HL-60/S4 treated with phorbol 12-myristate 13-acetate at 8.2 ng/mL for 4 days and 3 days (cell line): ENCODE measurements around the gene PTPN20.
"Not testable (repeated sequence)": the region's sequence is repeated elsewhere in the genome, so short reads cannot be mapped to it uniquely, and the experiment has no call there.

Experiments used
- in situ Hi-C: fragments of 300-500 bp; cut with MboI; formaldehyde crosslinking; loops from 2 replicates; pipeline ENCODE4 v1.15.0; 2022; ENCODE audit warnings: low sequenced_read_pairs

The PTPN20 gene, protein sequence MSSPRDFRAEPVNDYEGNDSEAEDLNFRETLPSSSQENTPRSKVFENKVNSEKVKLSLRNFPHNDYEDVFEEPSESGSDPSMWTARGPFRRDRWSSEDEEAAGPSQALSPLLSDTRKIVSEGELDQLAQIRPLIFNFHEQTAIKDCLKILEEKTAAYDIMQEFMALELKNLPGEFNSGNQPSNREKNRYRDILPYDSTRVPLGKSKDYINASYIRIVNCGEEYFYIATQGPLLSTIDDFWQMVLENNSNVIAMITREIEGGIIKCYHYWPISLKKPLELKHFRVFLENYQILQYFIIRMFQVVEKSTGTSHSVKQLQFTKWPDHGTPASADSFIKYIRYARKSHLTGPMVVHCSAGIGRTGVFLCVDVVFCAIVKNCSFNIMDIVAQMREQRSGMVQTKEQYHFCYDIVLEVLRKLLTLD

DNA sequence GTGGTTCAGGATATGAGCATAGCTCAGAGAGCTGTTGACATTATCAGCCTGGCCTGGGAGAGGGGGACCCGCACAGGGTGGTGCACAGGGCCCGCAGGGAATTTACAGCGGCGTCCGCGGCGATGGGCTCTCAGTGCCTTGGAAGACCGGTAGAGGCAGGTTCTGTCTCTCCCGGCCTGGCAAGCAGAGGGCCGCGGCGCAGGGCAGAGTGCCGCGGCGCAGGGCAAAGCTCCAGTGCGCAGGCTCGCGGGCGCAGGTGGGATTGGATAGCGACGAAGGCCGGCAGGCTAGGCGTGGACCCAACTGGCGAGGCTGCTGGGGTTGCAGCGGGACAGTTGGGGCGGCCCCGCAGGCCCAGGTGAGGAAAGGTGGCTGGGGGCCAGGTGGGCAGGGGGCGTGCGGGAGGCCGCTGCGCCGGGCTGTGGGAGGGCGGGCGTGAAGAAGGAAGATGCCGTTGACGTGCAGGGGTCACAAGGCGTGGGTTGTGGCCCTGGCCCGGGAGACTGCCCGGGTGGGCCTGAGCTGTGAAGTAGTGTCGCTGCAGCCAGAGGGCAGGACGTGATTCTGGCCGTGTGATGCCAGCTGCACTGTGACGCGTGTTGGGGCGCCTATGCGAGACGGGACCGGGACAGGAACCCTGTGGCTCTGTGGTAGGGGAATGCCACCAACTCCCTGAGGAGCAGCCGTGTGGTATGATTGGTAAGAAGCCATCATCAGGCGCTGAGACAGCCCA, at the start of gene PTPN20:
Gene PTPN20, plus strand, starts transcription at position 285 of the 733 bp plus-strand sequence. CDS start 21,072 bp downstream, outside the sequence.
- in situ Hi-C loops, result not testable (repeated sequence)

DNA sequence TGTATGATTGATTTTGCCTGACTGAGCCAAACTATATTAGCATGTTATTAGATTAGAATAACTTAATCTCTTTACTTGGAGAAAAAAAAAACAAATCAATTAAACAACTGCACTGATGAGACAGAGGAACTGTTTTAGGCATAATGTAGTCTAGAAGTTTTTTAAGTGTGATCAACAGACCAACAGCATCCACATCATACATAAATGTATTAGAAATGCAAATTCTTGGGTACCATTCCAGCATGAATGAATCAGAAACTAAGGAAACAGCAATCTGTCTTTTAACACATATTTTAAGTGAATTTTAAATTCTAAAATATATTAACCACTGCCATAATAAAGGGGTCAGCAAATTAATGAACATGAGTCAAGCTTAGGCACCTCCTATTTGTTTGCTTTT, 41.5 kb upstream of the PTPN20 start:
- in situ Hi-C loops, result not testable (repeated sequence)

DNA sequence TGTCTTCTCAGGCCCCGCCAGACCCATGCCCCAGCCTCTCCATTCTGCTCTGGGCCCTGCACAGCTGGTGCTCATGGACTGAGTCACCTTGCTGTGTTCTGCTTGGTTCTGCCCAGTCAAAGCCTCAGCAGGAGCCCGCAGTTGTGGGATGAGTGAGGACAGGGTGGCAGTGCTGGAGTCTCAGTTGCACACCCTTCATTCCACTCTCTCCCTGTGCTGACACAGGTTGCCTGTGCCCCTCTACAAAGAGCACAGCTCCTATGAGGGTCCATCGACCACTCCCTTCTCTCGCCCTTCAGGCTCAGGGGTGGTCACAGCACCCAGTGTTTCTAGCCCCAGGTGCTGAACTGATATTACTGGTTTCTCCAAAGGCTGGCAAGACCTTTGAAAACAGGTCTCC, 39.6 kb upstream of the PTPN20 start:
- in situ Hi-C loops, result not testable (repeated sequence)

DNA sequence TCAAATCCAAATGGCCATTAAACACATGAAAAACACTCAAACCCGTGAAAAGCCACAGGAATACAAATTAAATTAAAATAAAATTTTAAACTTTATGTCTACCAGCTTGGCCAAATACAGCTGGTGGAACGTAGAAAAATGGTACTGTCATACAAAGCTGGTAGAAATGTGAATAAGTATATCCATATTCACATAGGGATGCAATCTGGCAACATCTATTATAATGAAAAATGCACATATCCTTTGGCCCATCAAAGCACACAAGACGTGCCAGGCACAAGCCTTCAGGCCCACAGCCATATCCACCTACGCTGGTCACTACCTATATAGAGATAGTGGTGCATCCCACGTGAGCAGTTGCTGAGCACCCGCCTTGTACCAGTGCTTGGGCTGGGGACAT, 35.9 kb upstream of the PTPN20 start:
- in situ Hi-C loops, result not testable (repeated sequence)

DNA sequence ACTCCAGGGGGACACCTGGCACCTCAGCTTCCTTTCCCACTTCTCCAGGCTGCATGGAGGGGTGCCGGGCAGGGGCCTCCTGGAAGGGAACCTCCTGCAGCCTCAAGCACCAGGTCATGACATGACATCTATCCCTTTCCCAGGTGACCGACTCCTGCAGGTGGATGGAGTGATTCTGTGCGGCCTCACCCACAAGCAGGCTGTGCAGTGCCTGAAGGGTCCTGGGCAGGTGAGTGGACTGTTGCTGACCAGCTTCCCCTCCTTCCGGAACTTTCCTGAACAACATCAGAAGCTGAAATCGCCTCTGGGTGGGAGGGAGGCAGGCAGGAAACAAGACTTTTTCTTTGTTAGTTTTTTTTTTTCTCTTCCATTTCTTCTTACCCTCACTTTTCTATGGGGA, 34.5 kb upstream of the PTPN20 start:
- in situ Hi-C loops, result not testable (repeated sequence)

DNA sequence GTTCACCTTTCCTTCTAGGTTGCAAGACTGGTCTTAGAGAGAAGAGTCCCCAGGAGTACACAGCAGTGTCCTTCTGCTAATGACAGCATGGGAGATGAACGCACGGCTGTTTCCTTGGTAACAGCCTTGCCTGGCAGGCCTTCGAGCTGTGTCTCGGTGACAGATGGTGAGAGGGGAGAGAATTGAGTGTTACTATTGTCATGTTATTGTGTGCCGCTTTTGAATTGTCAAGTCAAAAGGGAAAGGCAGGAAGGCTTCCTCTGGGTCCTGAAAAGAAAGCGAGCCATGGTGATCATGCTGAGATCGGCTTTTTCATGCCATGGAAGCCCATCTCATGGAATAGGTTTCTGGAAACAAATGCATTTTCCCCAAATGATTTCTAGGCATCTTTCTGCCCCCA, 32.5 kb upstream of the PTPN20 start:
- in situ Hi-C loops, result not testable (repeated sequence)

DNA sequence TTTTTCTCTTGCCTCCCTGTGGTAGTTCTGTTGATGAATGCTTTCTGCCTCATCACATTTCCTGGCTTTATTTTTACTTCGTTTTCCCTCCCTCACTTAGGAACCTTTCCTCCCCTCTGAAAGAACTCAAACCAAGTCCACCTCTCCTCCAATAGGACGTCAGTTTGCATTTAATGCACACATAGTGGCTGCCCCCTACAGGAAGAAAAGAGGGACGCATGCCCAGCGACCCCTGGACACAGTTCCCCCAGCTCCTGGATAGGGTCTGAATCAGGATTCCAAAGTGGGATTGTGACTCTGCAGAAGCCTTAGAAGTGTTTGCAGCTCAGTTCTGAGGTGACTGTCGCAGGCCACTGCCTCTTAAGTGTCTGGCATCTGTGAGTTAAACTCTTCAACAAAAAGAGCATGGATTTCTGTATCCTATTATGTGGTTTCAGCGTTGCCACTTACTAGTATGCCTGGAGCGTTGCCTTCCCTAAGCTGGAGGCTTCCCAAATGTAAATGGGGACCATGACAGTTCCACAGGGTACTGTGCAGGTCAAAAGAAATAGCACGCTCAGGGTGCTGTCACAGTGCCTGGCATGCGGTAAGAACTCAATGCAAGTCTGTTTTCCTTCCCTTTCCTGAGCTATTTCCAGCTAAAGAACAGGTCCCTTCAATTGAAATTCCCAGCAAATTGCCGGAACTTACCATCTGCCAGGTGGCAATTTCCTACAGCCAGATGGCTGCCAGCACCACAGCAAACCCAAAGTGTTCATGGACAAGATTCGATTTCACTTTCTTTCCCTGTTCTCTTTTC, 20.2 kb upstream of the PTPN20 start:
- in situ Hi-C loops, result not testable (repeated sequence)

DNA sequence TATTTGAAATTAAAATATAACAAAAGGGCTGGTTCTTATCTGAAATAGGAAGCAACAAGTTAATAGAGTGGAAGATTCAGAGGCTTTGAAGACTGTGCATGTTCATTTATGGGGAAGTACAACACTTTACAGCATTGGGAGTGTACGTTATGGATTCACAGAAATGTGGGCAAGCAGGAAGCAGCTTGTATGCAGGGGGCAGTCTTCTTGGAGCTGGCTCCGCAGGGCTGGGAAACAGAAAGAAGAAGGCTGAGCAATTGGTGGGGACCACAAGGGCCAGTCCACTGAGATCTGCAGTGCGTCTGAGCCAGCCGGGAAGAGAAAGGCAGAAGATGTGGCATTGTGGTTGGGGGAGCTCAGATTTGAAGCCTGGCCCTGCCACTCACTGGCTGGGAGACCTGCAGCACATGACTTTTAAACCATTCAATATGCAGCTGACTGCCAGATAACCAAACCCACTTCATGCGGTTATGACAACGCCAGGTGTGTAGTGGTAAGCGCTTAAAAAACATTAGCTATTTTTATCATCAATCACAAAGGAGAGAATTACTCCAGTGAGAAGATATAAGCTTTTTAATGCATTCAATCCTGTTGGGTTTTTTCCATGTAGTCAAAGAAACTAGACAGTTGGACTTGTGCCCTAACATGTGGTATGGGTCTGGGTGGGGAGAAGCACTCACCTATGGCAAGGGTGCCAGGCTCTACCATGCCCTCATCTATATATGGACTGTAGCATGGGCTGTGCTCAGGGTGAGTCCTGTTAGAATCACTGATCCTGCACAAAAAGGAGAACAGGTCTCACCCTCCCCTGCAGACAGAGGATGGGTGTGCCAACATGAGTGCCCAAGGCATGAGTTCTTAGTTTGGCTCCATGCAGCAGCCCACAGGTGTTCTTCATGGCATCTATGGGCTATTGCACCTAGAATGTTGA, 14.2 kb upstream of the PTPN20 start:
- in situ Hi-C loops, result not testable (repeated sequence)

DNA sequence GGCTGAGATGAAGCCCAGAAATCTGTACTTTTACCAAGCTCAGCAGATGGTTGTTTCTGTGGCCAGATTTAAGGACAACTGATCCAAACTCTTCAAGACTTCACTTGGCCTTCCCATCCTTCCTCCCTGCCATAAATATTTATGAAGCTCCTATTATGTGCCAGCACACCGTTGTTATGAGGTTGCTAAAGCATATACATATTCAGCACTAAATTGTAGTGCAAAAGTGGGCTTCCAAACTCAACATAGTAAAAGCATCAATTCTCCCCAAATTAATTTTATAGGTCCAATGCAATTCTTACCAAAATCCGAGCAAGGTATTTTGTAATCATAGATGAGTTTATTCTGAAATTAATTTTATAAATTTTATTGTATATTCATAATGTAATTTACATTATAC, 10.0 kb upstream of the PTPN20 start:
- in situ Hi-C loops, result not testable (repeated sequence)

DNA sequence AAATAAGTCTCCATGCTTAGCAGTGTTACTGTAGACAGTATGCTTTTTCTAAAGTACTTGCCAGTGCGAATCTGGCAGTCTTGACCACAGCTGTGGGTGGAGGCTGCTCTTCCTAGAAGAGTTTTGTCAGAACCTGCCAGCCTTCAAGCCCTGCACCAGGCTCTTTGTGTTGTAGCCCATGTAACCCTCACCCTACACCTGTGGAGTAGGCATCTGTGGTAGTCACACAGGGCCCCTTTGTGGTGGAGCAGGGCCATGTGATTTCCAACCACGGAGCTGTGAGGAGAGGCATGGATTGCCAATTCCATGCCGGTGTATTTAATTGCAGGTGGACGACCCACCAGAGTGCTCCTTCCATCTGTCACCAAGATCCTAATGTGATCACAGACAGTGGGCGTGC, 7.4 kb upstream of the PTPN20 start:
- in situ Hi-C loops, result not testable (repeated sequence)

DNA sequence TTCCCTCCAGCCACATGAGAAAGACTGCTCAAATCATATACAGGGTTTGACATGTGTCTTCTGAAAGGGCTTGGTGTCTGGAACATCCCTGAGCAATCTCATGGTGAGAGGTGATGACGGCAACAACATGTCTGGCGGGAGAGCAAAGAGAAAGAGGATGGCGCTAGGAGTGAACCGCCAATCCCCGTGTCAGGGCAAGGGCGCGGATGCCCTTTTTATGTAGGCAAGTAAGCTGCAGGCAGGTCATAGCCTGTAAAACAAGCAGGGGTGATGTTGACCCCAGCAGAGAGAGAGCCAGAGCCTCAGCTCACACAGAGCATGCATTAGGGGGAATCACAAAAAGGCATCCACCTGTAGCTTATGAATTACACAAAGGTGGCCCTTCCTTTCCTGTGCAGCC, 4.9 kb upstream of the PTPN20 start:
- in situ Hi-C loops, result not testable (repeated sequence)

DNA sequence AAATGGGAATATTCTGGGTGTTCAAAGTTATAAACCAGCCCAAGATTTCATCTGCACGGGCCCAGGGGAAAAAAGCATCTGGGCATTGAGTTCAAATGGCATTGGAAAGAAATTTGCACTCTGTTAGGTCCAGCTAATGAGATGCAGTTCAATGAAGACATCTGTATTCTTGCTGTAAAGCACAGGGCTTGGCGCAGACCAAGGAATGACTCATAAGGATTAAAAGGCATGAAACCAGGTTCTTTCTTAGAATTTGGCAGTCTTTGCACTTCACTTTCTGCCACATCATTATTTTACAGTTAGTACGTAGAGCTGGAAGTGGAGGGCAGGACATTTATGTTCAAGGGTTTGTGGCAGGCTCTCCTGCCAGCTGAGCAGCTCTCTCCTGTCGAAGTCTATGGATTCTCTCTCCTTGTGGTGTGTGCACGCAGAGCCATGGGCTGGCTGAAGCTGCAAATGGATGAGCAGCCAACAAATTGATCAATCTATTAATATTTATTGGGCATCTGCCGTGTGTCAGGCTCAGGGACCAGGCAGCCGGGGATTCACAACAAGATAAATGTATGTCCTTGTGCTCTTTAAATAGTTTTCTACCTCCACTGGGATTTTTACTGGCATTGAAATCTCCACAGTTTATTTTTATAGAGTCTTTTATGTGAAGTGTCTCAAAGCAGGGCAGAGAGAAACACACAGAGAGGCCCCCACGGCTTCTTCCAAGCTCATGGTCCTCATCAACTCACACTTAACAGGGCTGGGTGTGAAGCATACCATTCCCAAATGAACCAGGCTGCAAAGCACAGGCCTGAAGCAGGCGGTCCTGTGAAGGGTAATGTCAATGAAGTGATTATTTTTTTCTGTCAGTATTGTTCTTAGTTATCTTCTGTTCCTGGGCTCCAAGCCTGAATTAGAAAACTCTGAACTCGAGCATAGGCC, 3.8 kb upstream of the PTPN20 start:
- in situ Hi-C loops, result not testable (repeated sequence)

DNA sequence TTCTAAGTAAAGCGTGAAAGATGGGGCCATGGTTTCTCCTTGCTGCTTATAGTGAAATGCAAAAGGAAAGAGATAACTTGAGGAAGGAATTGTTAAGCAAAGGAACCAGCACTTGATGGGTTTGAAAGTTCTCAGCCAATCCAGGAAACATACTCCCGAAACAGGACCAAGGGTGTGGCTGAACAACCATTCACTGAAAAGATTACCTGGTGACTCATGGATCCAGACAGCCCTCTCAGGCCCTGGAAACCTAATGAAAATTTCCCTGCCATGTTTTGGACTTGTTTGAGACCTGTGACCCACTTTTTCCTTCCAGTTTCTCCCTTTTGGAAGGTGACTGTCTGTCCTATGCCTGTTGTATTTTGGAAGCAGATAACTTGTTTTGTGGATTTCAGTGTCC, 11.3 kb downstream of the PTPN20 start:
- in situ Hi-C loops, result not testable (repeated sequence)

DNA sequence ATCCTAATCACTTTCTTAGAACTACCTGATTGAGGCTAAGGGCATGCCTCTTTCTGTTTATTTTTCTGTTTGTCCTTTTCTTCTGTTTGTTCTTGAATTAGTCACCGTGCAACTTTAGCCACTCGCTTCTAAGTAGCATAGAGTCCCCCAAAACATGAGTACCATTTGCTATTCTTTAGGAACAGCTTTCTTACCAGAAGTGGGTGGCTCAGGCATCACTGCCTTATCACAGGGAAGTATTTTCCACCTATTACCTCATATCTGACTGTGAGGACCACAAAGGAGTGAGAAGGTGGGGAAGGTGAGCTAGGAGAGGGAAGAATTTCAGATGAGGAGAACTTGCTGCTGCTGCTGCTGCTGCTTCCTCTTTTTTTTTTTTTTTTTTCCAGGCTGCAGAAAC, 13.9 kb downstream of the PTPN20 start:
- in situ Hi-C loops, result not testable (repeated sequence)

DNA sequence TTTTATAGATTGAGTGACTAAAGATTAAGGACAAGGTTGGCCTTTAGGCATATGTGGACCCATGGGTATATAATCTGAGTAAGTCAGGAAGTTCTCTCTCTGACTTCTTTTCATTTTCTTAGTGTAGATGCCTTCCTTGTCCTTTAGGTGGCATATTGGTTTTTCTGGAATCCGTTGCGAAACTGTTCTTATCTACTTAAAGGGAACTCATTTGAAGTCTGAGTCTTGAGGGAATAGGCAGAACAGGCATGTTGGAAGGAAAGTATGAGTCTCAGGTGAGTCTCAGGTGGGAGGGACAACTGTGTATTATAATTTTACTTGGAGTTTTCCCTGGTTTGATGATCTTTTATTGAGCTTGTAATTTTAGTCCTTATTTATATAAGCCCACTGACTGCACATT, 14.6 kb downstream of the PTPN20 start:
- in situ Hi-C loops, result not testable (repeated sequence)

DNA sequence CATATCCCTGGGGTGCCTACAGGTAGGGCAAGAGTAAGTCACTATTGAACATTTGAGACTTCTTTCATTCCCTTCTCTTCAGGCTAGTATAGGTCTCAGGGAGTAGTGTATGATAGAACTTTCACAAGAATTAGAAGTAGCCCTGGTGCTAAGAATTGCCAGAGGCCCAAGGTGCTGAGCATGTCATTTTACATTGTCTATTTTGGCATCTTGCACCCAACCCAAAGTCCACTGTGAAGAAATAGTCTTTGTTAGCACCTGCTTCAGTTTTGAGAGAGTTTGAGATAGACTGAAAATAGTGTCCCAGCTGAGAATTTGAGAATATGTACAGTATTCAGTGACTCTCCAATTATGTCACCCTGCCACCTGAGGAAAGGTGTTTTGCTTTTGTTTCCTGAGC, 17.6 kb downstream of the PTPN20 start:
- in situ Hi-C loops, result not testable (repeated sequence)

DNA sequence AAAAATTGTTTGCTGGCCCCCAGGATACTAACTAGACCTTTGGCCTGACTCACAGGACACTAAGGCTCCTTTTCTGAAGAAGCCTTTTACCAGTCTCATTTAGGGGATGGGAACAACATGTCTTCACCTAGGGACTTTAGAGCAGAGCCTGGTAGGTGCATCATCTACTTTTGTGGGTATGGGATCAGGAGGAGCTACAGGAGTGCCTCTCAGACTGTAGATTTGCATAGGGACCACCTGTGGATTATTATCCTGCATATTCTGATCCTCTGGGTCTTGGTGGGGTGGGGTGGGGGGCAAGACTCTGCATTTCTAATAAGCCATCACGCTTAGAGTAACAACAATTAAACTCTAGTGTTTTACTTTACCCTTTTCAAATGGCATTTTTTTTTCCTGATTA, 21.2 kb downstream of the PTPN20 start:
- in situ Hi-C loops, result not testable (repeated sequence)

DNA sequence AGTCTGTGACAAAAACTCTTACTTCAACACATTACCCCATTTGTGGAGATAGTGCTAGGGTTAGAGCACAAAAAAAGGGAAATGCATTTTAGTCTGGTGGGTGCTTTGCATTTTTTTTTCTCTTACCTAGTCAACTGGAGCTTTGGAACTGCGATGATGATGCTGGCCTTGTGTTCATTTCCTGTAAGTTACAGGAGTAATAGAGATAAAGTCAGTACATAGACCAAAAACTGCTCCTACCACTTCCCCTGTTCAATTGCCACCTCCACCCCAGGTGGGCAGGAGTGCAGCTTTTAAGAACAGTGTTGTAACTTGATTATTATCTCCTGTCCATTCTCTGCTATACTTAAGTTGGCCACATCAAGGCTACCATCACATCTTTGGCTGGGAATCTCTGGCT, 29.9 kb downstream of the PTPN20 start:
- in situ Hi-C loops, result not testable (repeated sequence)
